ENCODE results near the gene MACIR. TPM values are rescaled to one million over a fixed set of nuclear protein-coding genes. Genes with fewer than 3 reads are reported as not detected.
"Not testable (repeated sequence)": the region's sequence is repeated elsewhere in the genome, so short reads cannot be mapped to it uniquely, and the experiment has no call there.

Gene MACIR
- total and polyA plus RNA-seq, 4 donors, result 0.69 to 18.6 (median 0.83) TPM

- no peaks in the 10 kb centered on the region for H3K4me1 ChIP-seq (ENCODE audit: control insufficient read depth in 4 of 4, insufficient read depth in 4 of 4, low read length in 3 of 4)
- DNase-seq (ENCODE audit: low spot score), result no peak
- 62% methylated on average over 5 of the region's 5 CpGs for WGBS
- H3K36me3 ChIP-seq (ENCODE audit: control insufficient read depth in 4 of 4, insufficient read depth in 3 of 4, low read depth in 1 of 4, low read length in 3 of 4), result no peaks in the 10 kb centered on the region
- no peaks in the 10 kb centered on the region for H3K27me3 ChIP-seq (ENCODE audit: control insufficient read depth in 4 of 4, insufficient read depth in 4 of 4, low read length in 3 of 4)
- no peak overlapping the region for H3K4me3 ChIP-seq (ENCODE audit: low read depth in 1 of 3, low read length in 3 of 3)
- TF ChIP-seq TAF1 (conservative IDR thresholded peaks at IDR 0.05) (no peak), MAX (IDR thresholded peaks at IDR 0.05) (no peak), HNF4G (IDR thresholded peaks at IDR 0.05) (no peak), NR2F2 (IDR thresholded peaks at IDR 0.05) (no peak)
- no peak overlapping the region for H3K27ac ChIP-seq (ENCODE audit: low read depth in 1 of 2, low read length in 2 of 2)
- H3K9ac ChIP-seq (ENCODE audit: low read depth in 1 of 2, low read length in 2 of 2), result no peak overlapping the region
- no peaks in the 10 kb centered on the region for H3K9me3 ChIP-seq (ENCODE audit: control insufficient read depth in 4 of 4, low read length in 3 of 4)
Measured at GRCh38 chr5:103218164-103218563, 40.4 kb upstream of the MACIR start.

GRCh38 chr5:103219074-103219473 lies 39.5 kb upstream of the MACIR start:
- H3K27ac ChIP-seq (ENCODE audit: low read depth in 1 of 2, low read length in 2 of 2); H3K36me3 ChIP-seq (ENCODE audit: control insufficient read depth in 4 of 4, insufficient read depth in 3 of 4, low read depth in 1 of 4, low read length in 3 of 4); H3K27me3 ChIP-seq (ENCODE audit: control insufficient read depth in 4 of 4, insufficient read depth in 4 of 4, low read length in 3 of 4); H3K4me3 ChIP-seq (ENCODE audit: low read depth in 1 of 3, low read length in 3 of 3); DNase-seq (ENCODE audit: low spot score); H3K9me3 ChIP-seq (ENCODE audit: control insufficient read depth in 4 of 4, low read length in 3 of 4); H3K9ac ChIP-seq (ENCODE audit: low read depth in 1 of 2, low read length in 2 of 2); H3K4me1 ChIP-seq (ENCODE audit: control insufficient read depth in 4 of 4, insufficient read depth in 4 of 4, low read length in 3 of 4): not testable (repeated sequence)
- WGBS, result 100% methylated on average over 2 of the region's 2 CpGs

GRCh38 chr5:103223031-103223955 lies 35.3 kb upstream of the MACIR start:
- no peaks in the 10 kb centered on the region for H3K4me1 ChIP-seq (ENCODE audit: control insufficient read depth in 4 of 4, insufficient read depth in 4 of 4, low read length in 3 of 4)

More at GRCh38 chr5:103223031-103223955, 35.3 kb upstream of the MACIR start:
- Histone ChIP-seq H3K9ac (ENCODE audit: low read depth in 1 of 2, low read length in 2 of 2) (no peak overlapping the region), H3K9me3 (ENCODE audit: control insufficient read depth in 4 of 4, low read length in 3 of 4) (no peaks in the 10 kb centered on the region), H3K27ac (ENCODE audit: low read depth in 1 of 2, low read length in 2 of 2) (no peak overlapping the region), H3K27me3 (ENCODE audit: control insufficient read depth in 4 of 4, insufficient read depth in 4 of 4, low read length in 3 of 4) (no peaks in the 10 kb centered on the region), H3K36me3 (ENCODE audit: control insufficient read depth in 4 of 4, insufficient read depth in 3 of 4, low read depth in 1 of 4, low read length in 3 of 4) (no peaks in the 10 kb centered on the region), H3K4me3 (ENCODE audit: low read depth in 1 of 3, low read length in 3 of 3) (no peak overlapping the region)
- TF ChIP-seq YY1 (IDR thresholded peaks at IDR 0.05), result no peak
- TF ChIP-seq JUND (IDR thresholded peaks at IDR 0.05), result no peak
- no peak for TF ChIP-seq RAD21 (IDR thresholded peaks at IDR 0.05)
- no peak for TF ChIP-seq MAX (IDR thresholded peaks at IDR 0.05)
- TF ChIP-seq EGR1 (IDR thresholded peaks at IDR 0.05; ENCODE audit: low read depth in 2 of 2), result no peak
- no peak for TF ChIP-seq FOXA2 (IDR thresholded peaks at IDR 0.05)
- TF ChIP-seq CTCF (IDR thresholded peaks at IDR 0.05; ENCODE audit: low read depth, low read length, missing input control), result no peak
- no peak for TF ChIP-seq NR2F2 (IDR thresholded peaks at IDR 0.05)
- no peak for TF ChIP-seq HNF4G (IDR thresholded peaks at IDR 0.05)
- 91% methylated on average over 28 of the region's 28 CpGs for WGBS
- DNase-seq (ENCODE audit: low spot score), result no peak

Measured in liver (tissue), 9 donors.